ENCODE results near the gene DRAP1.

GRCh38 chr11:65917434-65918210 lies 1.6 kb upstream of the DRAP1 start:
- no peak for TF ChIP-seq POLR2A (IDR thresholded peaks at IDR 0.05)
- TF ChIP-seq CTCF (IDR thresholded peaks at IDR 0.05), result no peak
- TF ChIP-seq POLR2AphosphoS5 (IDR thresholded peaks at IDR 0.05), result no peak
